ENCODE measurements around the gene TMEM132C.

The TMEM132C gene

DNA sequence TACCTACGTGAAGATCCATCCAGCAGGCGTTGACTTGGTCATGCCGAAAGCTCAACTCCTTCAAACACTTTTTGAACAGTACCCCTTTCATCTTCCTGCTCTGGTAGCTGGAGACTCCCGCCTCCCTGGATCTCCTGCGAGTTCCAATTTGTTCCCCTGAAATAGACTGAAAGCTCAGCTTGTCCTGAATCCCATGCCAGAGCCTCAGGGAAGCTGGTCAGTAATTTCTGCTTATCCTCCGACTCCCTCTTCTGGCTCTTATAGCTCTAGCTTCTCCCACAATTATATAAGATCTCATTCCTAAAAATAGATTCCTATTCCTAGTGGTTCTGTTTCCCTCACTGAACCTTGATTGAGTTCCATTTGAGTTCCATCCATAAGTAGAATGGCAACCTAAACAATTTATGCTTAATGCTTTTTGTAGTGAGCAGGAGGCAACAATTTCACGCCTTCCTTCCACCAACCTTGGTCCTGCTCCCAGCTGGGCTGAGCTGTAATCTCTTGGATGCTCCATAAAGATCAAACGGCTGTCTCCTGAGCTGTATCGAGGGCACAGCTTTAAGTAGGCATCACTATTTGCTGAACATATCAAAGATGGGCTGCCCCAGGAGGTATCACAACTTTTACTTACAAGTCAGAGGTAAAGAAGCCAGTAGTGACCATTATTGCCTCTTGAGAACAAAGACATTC lies 8.0 kb upstream of the TMEM132C start:
- Histone ChIP-seq H3K4me3 (no peak overlapping the region), H3K27ac (no peak overlapping the region), H3K36me3 (no peaks in the 10 kb centered on the region), H4K20me1 (no peaks in the 10 kb centered on the region), H3K9me3 (replicated peaks in 1 of 11) (peaks cover 0 to 3% (median under 1%) of the 10 kb centered on the region in 11 experiments; a peak in 8 of 22 replicates), H3K27me3 (0 out of 22 replicates have a peak, but pooled peaks cover 0 to under 1% (median 0%) of the 10 kb centered on the region in 11 experiments), H3K4me2 (no peak overlapping the region), H3K4me1 (no peaks in the 10 kb centered on the region), H3K9ac (no peak overlapping the region)
- no peak for TF ChIP-seq Cebpa-rat (IDR thresholded peaks at IDR 0.05)

GRCh38 chr12:128259556-128260070 lies 7.4 kb upstream of the TMEM132C start:
- Histone ChIP-seq H3K27me3 (peaks cover 0 to 7% (median under 1%) of the 10 kb centered on the region in 11 experiments; a peak in 14 of 22 replicates), H3K36me3 (no peaks in the 10 kb centered on the region), H4K20me1 (no peaks in the 10 kb centered on the region), H3K4me1 (no peaks in the 10 kb centered on the region), H3K4me3 (no peak overlapping the region), H3K4me2 (no peak overlapping the region), H3K9ac (no peak overlapping the region), H3K27ac (no peak overlapping the region), H3K9me3 (replicated peaks in 1 of 11) (peaks cover 5 to 9% (median 6%) of the 10 kb centered on the region in 11 experiments; a peak in 15 of 22 replicates)
- no peak for TF ChIP-seq Cebpa-rat (IDR thresholded peaks at IDR 0.05)

DNA sequence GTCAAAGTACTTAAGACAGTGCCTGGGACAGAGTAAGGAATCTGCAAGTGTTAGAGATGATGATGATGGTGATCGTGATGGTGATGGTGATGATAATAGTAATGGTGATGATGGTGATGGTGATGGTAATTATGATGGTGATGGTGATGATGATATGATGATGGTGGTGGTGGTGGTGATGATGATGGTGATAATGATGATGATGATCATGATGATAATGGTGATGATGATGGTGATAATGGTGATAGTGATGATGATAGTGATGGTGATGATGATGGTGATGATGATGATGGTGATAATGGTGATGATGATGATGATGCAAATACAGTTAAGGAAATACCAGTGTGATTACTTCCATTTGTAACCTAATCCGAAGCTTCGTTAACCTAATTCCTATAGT lies 5.2 kb upstream of the TMEM132C start:
- Histone ChIP-seq H4K20me1 (peaks cover 0 to 9% (median 0%) of the 10 kb centered on the region in 11 experiments; a peak in 1 of 22 replicates), H3K27ac (no peak overlapping the region), H3K4me1 (peaks cover 0 to 10% (median 5%) of the 10 kb centered on the region in 10 experiments; a peak in 13 of 20 replicates), H3K4me2 (no peak overlapping the region), H3K36me3 (no peaks in the 10 kb centered on the region), H3K4me3 (no peak overlapping the region), H3K9me3 (replicated peaks in 1 of 11) (peaks cover 5 to 14% (median 7%) of the 10 kb centered on the region in 11 experiments; a peak in 15 of 22 replicates), H3K9ac (no peak overlapping the region), H3K27me3 (peaks cover 20 to 28% (median 22%) of the 10 kb centered on the region in 11 experiments)
- TF ChIP-seq Cebpa-rat (IDR thresholded peaks at IDR 0.05): no peak

GRCh38 chr12:128265566-128265965 lies 1.4 kb upstream of the TMEM132C start:
- no peaks in the 10 kb centered on the region for H3K36me3 ChIP-seq
- peaks cover 0 to 19% (median 0%) of the 10 kb centered on the region in 11 experiments; a peak in 2 of 22 replicates for H4K20me1 ChIP-seq
- peaks cover 52 to 63% (median 57%) of the 10 kb centered on the region in 11 experiments for H3K27me3 ChIP-seq
- H3K4me2 ChIP-seq: peak overlapping the region in 2 of 11 experiments; percentile 1 to 10; a peak in 2 of 22 replicates
- no peak overlapping the region for H3K27ac ChIP-seq
- no peak overlapping the region for H3K9ac ChIP-seq
- no peak for TF ChIP-seq Cebpa-rat (IDR thresholded peaks at IDR 0.05)
- H3K4me1 ChIP-seq: peaks cover 6 to 22% (median 12%) of the 10 kb centered on the region in 10 experiments; a peak in 15 of 20 replicates
- H3K9me3 ChIP-seq (replicated peaks in 1 of 11): peaks cover 5 to 16% (median 13%) of the 10 kb centered on the region in 11 experiments; a peak in 16 of 22 replicates
- no peak overlapping the region for H3K4me3 ChIP-seq

GRCh38 chr12:128266086-128266485 lies 884 bp upstream of the TMEM132C start:
- peaks cover 6 to 22% (median 12%) of the 10 kb centered on the region in 10 experiments; a peak in 15 of 20 replicates for H3K4me1 ChIP-seq
- no peak overlapping the region for H3K9ac ChIP-seq
- H3K27ac ChIP-seq: no peak overlapping the region
- TF ChIP-seq Cebpa-rat (IDR thresholded peaks at IDR 0.05): no peak
- peaks cover 5 to 16% (median 13%) of the 10 kb centered on the region in 11 experiments; a peak in 16 of 22 replicates for H3K9me3 ChIP-seq (replicated peaks in 1 of 11)
- peaks cover 52 to 63% (median 57%) of the 10 kb centered on the region in 11 experiments for H3K27me3 ChIP-seq
- H3K4me2 ChIP-seq: peak overlapping the region; percentile 82 to 95 (median 92)
- peaks cover 0 to 19% (median 0%) of the 10 kb centered on the region in 11 experiments; a peak in 2 of 22 replicates for H4K20me1 ChIP-seq
- H3K4me3 ChIP-seq: peak overlapping the region in 9 of 10 experiments; percentile 50 to 71 (median 61); a peak in 14 of 20 replicates
- no peaks in the 10 kb centered on the region for H3K36me3 ChIP-seq

- TF ChIP-seq Cebpa-rat (IDR thresholded peaks at IDR 0.05): no peak
- H3K4me1 ChIP-seq: peaks cover 6 to 22% (median 12%) of the 10 kb centered on the region in 10 experiments; a peak in 15 of 20 replicates
- no peaks in the 10 kb centered on the region for H3K36me3 ChIP-seq
- H4K20me1 ChIP-seq: peaks cover 0 to 19% (median 0%) of the 10 kb centered on the region in 11 experiments; a peak in 2 of 22 replicates
- H3K27ac ChIP-seq: no peak overlapping the region
- H3K4me3 ChIP-seq: peak overlapping the region; percentile 47 to 71 (median 61); a peak in 19 of 20 replicates
- peak overlapping the region in 3 of 11 experiments; percentile 2 to 60 (median 36); a peak in 3 of 22 replicates for H3K9ac ChIP-seq
- peaks cover 52 to 63% (median 57%) of the 10 kb centered on the region in 11 experiments for H3K27me3 ChIP-seq
- peaks cover 5 to 16% (median 13%) of the 10 kb centered on the region in 11 experiments; a peak in 16 of 22 replicates for H3K9me3 ChIP-seq (replicated peaks in 1 of 11)
- peak overlapping the region; percentile 82 to 95 (median 92) for H3K4me2 ChIP-seq
These were observed 334 bp upstream of the TMEM132C start for GRCh38 chr12:128266541-128267130.

- no peak overlapping the region for H3K27ac ChIP-seq
- peaks cover 52 to 63% (median 57%) of the 10 kb centered on the region in 11 experiments for H3K27me3 ChIP-seq
- H4K20me1 ChIP-seq: peaks cover 0 to 19% (median 0%) of the 10 kb centered on the region in 11 experiments; a peak in 2 of 22 replicates
- peaks cover 6 to 22% (median 12%) of the 10 kb centered on the region in 10 experiments; a peak in 15 of 20 replicates for H3K4me1 ChIP-seq
- no peak for TF ChIP-seq Cebpa-rat (IDR thresholded peaks at IDR 0.05)
- peak overlapping the region in 1 of 11 experiments; percentile 70; a peak in 2 of 22 replicates for H3K9ac ChIP-seq
- peak overlapping the region; percentile 82 to 95 (median 92) for H3K4me2 ChIP-seq
- peaks cover 15 to 24% (median 19%) of the 10 kb centered on the region in 11 experiments for H3K9me3 ChIP-seq (replicated peaks in 1 of 11)
- peak overlapping the region; percentile 47 to 71 (median 61); a peak in 19 of 20 replicates for H3K4me3 ChIP-seq
- H3K36me3 ChIP-seq: no peaks in the 10 kb centered on the region
These were observed 845 bp downstream of the TMEM132C start for GRCh38 chr12:128267651-128268378.

DNA sequence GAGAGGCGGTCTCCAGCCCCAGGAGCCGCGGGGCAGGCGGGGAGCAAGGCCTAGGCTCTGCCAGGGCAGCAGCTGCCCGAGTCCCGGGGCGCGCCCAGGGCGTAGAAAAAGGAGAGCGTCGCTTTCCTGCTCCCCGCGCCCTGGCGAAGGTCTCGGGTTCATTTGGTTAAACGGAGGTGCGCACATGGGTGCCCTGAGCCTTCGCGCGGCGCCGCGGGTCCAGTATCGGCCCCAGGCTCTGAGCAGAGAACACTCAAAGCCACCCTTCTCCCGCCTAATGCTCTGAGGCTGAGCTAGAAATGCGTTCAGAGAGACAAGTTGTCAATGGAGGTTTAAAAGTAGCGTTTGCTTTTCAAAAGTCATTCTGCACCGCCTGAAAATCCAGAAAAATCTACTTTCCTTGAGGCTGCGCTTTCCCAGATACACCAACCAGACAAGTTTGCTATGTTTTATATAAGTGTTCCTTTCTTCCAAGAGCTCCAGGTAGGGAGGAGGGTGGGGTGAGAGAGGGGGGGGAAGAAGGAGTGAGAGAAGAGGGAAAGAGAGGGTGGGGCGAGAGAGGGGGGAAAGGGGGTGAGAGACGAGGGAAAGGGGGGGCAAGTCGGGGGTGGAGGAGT lies 1.5 kb downstream of the TMEM132C start:
- Histone ChIP-seq H3K4me2 (0 out of 22 replicates have a peak overlapping the region, but pooled peaks of 2 of the 11 experiments have one; percentile 92 to 93), H3K9ac (no peak overlapping the region), H3K4me3 (no peak overlapping the region), H3K4me1 (peaks cover 6 to 22% (median 12%) of the 10 kb centered on the region in 10 experiments; a peak in 15 of 20 replicates), H3K9me3 (replicated peaks in 1 of 11) (peaks cover 22 to 31% (median 25%) of the 10 kb centered on the region in 11 experiments), H3K27me3 (peaks cover 52 to 63% (median 57%) of the 10 kb centered on the region in 11 experiments), H3K27ac (no peak overlapping the region), H4K20me1 (peaks cover 0 to 19% (median 0%) of the 10 kb centered on the region in 11 experiments; a peak in 2 of 22 replicates), H3K36me3 (no peaks in the 10 kb centered on the region)
- TF ChIP-seq Cebpa-rat (IDR thresholded peaks at IDR 0.05): no peak
